Skin of body (tissue), 2 donors: ENCODE results near the gene NARS2. TPM values are rescaled to one million over a fixed set of nuclear protein-coding genes. Genes with fewer than 3 reads are reported as not detected.

Source experiments
- small RNA-seq: library from RNA; depleted of rRNA; stranded (forward); fragments of <200 nt; gene quantifications from one replicate; pipeline ENCODE3, GENCODE V24; 2014; ENCODE audit warnings: low replicate concordance
- total RNA-seq: library from RNA; depleted of rRNA; stranded (reverse); fragments of >200 nt; gene quantifications from one replicate; pipeline ENCODE4 v1.2.3, GENCODE V29; 2014

Gene NARS2
- total RNA-seq, 1 donor from 2014 or later = 17.3 TPM

Small RNA genes lying within 50 kb of the gene (small RNA-seq; reads per million reads assigned to genes)
- not detected for gene RNU6-311P

Other genes with a start within 250 kb of the NARS2 start
- gene GAB2, start 157.0 kb downstream of the NARS2 start, total RNA-seq = 10.9 TPM